ENCODE results near the gene BMP4.

- no peak for TF ChIP-seq CTCF (IDR thresholded peaks at IDR 0.05; ENCODE audit: low read depth, low read length, missing input control)
- no peak for TF ChIP-seq TAF1 (conservative IDR thresholded peaks at IDR 0.05)
- TF ChIP-seq ZBTB33 (IDR thresholded peaks at IDR 0.05): no peak
- no peak for TF ChIP-seq REST (IDR thresholded peaks at IDR 0.05)
- TF ChIP-seq FOXA1 (IDR thresholded peaks at IDR 0.05): no peak
- no peak for TF ChIP-seq RAD21 (IDR thresholded peaks at IDR 0.05)
- no peak for TF ChIP-seq YY1 (IDR thresholded peaks at IDR 0.05)
- TF ChIP-seq JUND (IDR thresholded peaks at IDR 0.05): no peak
- TF ChIP-seq ATF3 (IDR thresholded peaks at IDR 0.05): no peak
- no peak for TF ChIP-seq RXRA (IDR thresholded peaks at IDR 0.05)
- TF ChIP-seq SP1 (IDR thresholded peaks at IDR 0.05): no peak
Observed at GRCh38 chr14:53938136-53938837, 18.3 kb downstream of the BMP4 start.

Data from liver (tissue), 3 donors.